ENCODE results near the gene MYH11. TPM values are rescaled to one million over a fixed set of nuclear protein-coding genes. Genes with fewer than 3 reads are reported as not detected.

The MYH11 gene
- total and polyA plus RNA-seq, 2 experiments from 2014 or later = 1.6 to 5.9 TPM

GRCh38 chr16:15832241-15832640 lies 24.6 kb downstream of the MYH11 start:
- H3K27me3 ChIP-seq (ENCODE audit: insufficient read depth) = no peaks in the 10 kb centered on the region
- H3K4me3 Mint-ChIP-seq = no peak overlapping the region
- no peaks in the 10 kb centered on the region for H3K9me2 ChIP-seq (ENCODE audit: insufficient read depth)
- H3K36me3 ChIP-seq (ENCODE audit: insufficient read depth) = no peaks in the 10 kb centered on the region
- H3K4me2 ChIP-seq = no peak overlapping the region
- no peak overlapping the region for H2AFZ ChIP-seq
- TF ChIP-seq ZNF114 (CRISPR knock-in tag; IDR thresholded peaks at IDR 0.05) (no peak), POLR2AphosphoS5 (IDR thresholded peaks at IDR 0.05; ENCODE audit: low read depth) (no peak), ZNF331 (CRISPR knock-in tag; IDR thresholded peaks at IDR 0.05; ENCODE audit: low read depth) (no peak)
- no peaks in the 10 kb centered on the region for H3K9me3 Mint-ChIP-seq
- H3K27me3 Mint-ChIP-seq (ENCODE audit: insufficient read depth, low read depth, poor library complexity) = peaks cover 5% of the 10 kb centered on the region
- no peak overlapping the region for H3K27ac ChIP-seq (ENCODE audit: low read depth)
- H3K36me3 Mint-ChIP-seq (ENCODE audit: low read depth) = no peaks in the 10 kb centered on the region
- H3K79me2 ChIP-seq (replicated peaks; ENCODE audit: insufficient read depth) = no peaks in the 10 kb centered on the region
- H3K27ac Mint-ChIP-seq = no peak overlapping the region
- no peaks in the 10 kb centered on the region for H3K4me1 Mint-ChIP-seq
- no peaks in the 10 kb centered on the region for H4K20me1 ChIP-seq (replicated peaks; ENCODE audit: insufficient read depth)
- ATAC-seq (no peak), DNase-seq (ENCODE audit: low spot score) (no peak)
- H3K4me3 ChIP-seq = no peak overlapping the region
- H3K4me1 ChIP-seq (ENCODE audit: insufficient read depth) = no peaks in the 10 kb centered on the region
- no peaks in the 10 kb centered on the region for H3F3A ChIP-seq (replicated peaks; ENCODE audit: low read depth)

- H3K27me3 Mint-ChIP-seq (ENCODE audit: insufficient read depth, low read depth, poor library complexity) = peaks cover 5% of the 10 kb centered on the region
- H4K20me1 ChIP-seq (replicated peaks; ENCODE audit: insufficient read depth) = no peaks in the 10 kb centered on the region
- H3K4me1 ChIP-seq (ENCODE audit: insufficient read depth) = no peaks in the 10 kb centered on the region
- DNase-seq (ENCODE audit: low spot score) = no peak
- H3K9me3 Mint-ChIP-seq = no peaks in the 10 kb centered on the region
- H3K27me3 ChIP-seq (ENCODE audit: insufficient read depth) = no peaks in the 10 kb centered on the region
- no peak overlapping the region for H2AFZ ChIP-seq
- H3K27ac ChIP-seq (ENCODE audit: low read depth) = no peak overlapping the region
- H3K4me3 Mint-ChIP-seq = no peak overlapping the region
- no peak for ATAC-seq
- H3F3A ChIP-seq (replicated peaks; ENCODE audit: low read depth) = no peaks in the 10 kb centered on the region
- H3K79me2 ChIP-seq (replicated peaks; ENCODE audit: insufficient read depth) = no peaks in the 10 kb centered on the region
- H3K4me1 Mint-ChIP-seq = no peaks in the 10 kb centered on the region
- TF ChIP-seq, protein P1, sequence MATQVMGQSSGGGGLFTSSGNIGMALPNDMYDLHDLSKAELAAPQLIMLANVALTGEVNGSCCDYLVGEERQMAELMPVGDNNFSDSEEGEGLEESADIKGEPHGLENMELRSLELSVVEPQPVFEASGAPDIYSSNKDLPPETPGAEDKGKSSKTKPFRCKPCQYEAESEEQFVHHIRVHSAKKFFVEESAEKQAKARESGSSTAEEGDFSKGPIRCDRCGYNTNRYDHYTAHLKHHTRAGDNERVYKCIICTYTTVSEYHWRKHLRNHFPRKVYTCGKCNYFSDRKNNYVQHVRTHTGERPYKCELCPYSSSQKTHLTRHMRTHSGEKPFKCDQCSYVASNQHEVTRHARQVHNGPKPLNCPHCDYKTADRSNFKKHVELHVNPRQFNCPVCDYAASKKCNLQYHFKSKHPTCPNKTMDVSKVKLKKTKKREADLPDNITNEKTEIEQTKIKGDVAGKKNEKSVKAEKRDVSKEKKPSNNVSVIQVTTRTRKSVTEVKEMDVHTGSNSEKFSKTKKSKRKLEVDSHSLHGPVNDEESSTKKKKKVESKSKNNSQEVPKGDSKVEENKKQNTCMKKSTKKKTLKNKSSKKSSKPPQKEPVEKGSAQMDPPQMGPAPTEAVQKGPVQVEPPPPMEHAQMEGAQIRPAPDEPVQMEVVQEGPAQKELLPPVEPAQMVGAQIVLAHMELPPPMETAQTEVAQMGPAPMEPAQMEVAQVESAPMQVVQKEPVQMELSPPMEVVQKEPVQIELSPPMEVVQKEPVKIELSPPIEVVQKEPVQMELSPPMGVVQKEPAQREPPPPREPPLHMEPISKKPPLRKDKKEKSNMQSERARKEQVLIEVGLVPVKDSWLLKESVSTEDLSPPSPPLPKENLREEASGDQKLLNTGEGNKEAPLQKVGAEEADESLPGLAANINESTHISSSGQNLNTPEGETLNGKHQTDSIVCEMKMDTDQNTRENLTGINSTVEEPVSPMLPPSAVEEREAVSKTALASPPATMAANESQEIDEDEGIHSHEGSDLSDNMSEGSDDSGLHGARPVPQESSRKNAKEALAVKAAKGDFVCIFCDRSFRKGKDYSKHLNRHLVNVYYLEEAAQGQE (IDR thresholded peaks at IDR 0.05; ENCODE audit: unreplicated experiment) = no peak
- TF ChIP-seq ETS1 (IDR thresholded peaks at IDR 0.05) (no peak), CTCF (conservative IDR thresholded peaks at IDR 0.05; ENCODE audit: low read depth in 2 of 2) (no peak), ZNF331 (CRISPR knock-in tag; IDR thresholded peaks at IDR 0.05; ENCODE audit: low read depth) (no peak), EZH2phosphoT487 (IDR thresholded peaks at IDR 0.05; ENCODE audit: unreplicated experiment) (no peak), POLR2AphosphoS5 (IDR thresholded peaks at IDR 0.05; ENCODE audit: low read depth) (no peak), NANOG (IDR thresholded peaks at IDR 0.05; ENCODE audit: borderline replicate concordance) (no peak), ZNF114 (CRISPR knock-in tag; IDR thresholded peaks at IDR 0.05) (no peak)
- H3K9me2 ChIP-seq (ENCODE audit: insufficient read depth) = no peaks in the 10 kb centered on the region
- no peak overlapping the region for H3K4me2 ChIP-seq
- H3K27ac Mint-ChIP-seq = no peak overlapping the region
- H3K36me3 Mint-ChIP-seq (ENCODE audit: low read depth) = no peaks in the 10 kb centered on the region
- H3K4me3 ChIP-seq = no peak overlapping the region
- H3K36me3 ChIP-seq (ENCODE audit: insufficient read depth) = no peaks in the 10 kb centered on the region
These were observed 25.9 kb downstream of the MYH11 start for GRCh38 chr16:15830832-15831451.
